Activated CD4-positive, alpha-beta T cell treated with anti-CD3 and anti-CD28 coated beads, Interleukin-2, amount 50 U/mL, for 1 hour (primary cell): Measurements from ENCODE around the gene USH2A.

Experiments used
- DNase-seq: peaks from one replicate; pipeline ENCODE4 v3.0.0-alpha.2; 2020

USH2A gene

DNA sequence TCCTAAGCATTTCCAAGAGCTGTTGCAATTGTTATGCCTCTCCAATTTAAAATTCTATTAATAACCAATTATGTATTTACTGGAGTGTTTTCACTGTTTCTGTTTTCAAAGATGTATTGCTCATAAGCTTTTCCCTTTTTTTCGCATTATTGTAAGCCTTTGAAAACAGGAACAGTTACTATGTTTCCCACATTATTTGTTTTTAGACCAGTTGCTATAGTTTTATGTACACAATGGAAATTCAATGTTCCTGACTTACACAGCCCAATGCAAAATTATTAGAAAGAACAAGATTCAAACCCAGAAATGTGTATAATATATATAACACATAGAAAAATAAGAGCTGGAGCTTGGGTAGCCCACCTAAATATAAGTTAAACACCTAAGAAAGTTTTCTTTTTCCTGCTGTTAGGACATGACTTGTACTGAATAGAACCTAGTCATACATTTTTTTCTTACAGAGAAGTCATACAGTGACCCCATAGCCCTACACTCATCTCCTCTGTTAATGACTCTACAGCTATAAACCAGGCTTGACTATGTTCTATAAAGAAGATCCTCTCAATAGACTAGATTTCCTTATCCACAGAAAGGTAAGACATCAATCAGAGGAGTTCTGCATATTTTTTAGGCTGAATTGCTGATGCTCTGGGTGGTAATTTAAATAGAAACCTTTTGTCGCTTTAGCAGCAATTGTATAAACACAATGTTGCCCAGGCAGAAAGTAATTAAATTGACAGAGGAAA lies 299.6 kb downstream of the USH2A start:
- no peak for DNase-seq

DNA sequence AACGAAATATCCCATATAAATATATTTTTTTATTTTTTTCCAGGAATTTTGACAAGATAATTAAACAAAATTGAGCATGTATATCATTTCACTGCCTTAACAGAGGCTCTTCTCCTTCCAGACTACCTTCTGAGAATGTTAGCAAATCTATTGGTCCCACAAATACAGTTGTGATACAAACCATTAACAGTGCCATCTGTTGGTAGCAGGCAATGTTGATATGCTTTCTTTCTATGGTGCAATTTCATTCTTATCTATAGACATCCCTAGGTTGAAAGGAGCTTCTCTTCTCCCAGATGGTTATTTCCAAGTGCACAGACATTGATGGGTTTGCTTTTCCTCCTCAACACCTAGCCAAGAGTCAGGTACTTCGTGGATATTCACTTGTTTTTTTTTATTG lies 303.6 kb downstream of the USH2A start:
- no peak for DNase-seq

DNA sequence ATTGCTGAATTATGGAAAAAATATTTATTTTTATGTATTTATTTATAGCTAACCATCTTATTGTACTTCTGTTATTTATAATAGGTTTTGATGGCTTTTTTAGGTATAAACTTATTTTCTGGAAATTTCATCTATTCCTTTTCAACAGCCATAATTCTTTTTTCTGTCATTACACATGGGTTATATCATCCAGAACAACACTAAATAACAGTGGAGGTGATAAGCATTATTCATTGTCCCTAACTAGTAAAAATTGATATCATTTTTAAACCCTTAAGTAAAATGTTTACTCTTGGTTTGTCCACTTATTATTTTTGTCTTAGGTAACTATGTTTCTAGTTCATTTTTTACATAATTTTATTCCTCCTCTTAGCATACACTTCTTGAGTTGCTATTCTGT lies 309.1 kb downstream of the USH2A start:
- no peak for DNase-seq

DNA sequence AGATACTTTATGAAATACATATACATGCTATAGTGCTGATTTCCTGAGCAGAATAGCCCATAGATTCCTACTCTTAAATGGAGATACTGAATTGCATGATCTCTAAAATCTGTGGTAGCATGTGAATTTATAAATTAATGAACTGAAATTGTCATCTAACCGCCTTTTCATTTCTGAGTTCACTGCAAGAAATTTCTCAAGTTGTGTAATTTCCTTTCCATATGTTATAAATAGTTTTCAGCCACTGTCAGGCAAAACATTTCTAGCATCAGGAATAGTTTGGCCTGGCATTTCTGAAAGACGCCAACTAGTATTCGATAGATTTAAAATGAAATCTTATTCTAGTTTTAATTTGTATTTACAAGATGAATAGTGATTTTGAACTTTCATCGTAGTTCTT lies 310.1 kb downstream of the USH2A start:
- DNase-seq: no peak

DNA sequence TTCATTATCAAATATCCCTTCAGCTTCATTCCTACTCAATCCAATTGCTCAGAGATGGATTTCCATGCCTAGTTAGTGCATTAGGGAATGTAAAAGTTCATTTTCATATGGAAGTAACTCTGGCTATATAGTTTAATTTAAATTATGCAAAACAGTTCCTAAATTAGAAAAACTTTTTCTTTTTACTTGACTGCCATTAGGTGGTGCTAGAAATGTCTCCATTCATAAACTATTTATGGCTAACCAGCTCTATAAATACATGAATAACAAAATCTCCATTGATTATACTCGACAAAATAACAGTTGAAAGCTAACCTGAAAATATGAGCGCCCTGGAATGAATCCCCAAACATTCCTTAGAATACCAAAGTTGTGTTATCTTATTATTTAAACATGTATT lies 311.4 kb downstream of the USH2A start:
- DNase-seq: no peak

DNA sequence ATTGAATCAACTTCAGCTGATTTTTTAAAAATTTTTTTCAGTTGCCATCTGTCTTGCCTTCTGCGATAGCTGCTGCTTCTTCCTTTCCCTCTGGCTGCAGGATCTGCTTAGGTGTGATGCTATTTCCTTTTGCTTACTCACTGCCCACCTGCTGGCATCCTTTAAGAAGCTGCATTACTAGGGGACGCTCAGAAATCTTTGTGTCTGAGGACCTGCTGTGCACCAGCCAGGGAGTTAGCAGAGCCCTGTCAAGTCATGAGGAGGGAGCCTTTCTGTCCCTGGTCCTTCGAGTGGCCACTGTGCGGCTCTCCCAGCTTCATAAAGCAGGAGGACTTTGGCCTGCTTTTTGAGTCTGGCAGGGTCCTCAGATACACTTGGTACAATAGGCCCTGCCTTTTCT lies 327.8 kb downstream of the USH2A start:
- DNase-seq: no peak

DNA sequence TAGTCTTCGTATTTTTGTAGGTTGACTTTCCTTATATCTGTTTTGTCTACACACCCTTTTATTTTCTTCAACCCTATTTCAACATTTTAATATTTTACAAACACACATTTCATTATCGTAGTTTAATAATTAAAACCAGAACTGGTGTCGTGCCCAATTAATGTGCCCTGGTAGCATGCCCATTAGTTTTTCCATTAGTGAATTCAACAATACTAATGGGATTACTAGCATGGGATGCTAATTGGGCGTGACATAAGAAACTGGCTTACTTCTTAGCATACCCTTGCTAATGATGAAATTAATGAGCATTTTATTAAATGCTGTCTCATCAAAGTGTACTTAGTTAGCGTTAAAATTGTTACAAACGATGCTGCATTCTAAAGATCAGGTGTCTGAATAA lies 332.7 kb downstream of the USH2A start:
- DNase-seq: no peak

DNA sequence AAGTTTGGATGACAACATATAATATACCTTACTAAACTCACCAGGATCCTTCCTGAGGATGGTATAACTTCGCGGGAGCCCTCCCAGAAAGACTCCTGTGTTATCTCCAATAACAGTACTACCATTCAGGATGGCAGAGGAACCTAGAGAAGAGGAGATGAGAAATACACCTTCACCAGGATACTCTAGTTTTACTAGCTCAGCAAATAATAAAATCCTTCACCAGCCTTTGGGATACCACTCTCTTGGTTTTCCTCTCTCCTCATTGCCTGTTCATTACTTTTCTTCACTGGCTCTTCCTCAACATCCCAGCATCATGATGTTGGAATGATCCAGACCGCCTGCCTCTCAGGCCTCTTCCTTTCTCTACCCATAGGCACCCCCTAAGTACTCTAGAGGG lies 336.6 kb downstream of the USH2A start:
- no peak for DNase-seq

DNA sequence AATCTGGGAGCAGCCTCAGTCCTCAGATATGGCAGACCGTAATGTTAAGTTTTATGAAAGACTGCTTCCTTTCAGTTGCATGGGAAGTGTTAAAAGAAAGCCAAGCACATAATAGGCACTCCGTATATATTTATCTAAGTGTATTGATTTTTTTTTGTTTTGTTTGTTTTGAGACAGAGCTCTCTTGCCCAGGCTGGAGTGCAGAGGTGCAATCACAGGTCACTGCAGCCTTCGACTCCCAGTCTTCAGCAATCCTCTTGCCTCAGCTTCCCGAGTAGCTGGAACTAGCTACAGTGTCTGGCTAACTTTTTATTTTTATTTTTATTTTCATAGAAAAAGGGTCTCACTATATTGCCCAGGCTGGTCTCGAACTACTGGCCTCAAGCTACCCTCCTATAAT lies 341.8 kb downstream of the USH2A start:
- no peak for DNase-seq

DNA sequence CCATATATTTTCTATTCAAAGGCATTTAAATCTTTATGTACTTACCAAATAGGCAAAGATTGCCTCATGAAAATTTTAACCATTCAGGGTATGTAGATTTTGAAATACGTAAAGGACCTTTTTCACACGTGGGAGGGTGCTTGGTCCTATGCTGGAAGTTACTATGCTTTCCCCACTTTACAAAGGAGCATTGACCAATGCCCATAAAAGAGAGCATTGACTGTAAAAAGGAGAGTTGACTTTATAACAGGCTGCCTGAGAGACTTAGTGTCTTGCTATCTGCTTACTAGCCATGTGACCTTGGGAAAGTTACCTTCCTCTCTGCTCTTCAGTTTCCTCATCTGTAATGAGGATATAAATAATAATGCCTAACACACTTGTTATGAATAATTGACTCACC lies 346.5 kb downstream of the USH2A start:
- no peak for DNase-seq

DNA sequence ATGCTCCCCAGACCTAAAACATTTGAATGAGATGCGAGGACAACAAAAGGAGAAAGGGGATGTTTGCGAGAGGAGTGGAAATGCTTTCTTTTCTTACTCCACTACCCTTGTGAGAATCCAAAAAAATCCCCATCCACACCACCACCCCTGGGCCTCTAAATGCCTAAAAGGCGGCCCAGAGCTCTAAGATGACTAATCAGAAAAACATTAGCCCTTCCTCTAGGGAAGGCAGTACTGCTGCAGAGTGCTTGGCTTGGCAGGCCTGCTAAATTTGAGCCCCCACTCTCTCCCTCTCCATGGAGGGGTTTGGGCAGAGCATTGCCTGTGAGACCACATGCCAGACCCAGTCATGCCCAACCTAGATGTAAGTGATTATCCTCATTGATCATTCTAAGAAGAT lies 347.9 kb downstream of the USH2A start:
- no peak for DNase-seq

DNA sequence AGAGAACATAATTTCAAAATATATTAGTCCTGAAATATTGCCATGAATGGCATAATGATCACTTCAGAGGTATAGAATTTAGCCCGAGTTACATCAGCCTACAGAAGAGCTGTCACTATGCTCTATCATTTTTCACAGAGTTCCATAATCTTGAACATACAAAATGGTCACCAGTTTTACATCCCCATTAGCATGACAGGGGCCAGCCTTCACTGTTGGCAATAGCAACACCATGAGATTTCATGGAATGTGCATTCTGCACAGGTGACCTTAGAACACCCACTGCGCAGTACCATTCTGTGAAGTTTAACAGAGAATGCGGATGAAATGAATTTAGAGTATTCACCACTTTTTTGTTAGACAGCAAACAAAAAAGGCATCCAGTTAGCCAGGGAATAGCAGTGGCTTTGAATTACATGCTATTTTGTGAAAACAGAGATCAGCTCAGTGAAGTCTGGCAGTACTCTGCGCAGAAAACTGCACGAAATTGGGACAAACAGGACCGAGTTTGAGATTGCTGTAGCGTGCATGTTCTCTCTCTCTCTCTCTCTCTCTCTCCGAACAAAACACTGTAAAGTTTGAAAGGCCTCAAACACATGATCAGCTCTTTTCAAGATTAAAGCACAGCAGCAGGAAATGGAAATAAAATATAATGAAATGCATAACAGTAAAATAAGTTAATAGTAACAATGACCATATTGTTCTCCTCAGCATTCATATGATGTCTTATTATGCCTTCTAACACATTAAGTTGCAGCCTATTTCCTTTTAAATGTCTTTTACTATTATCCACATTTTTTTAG lies 349.3 kb downstream of the USH2A start:
- DNase-seq: no peak

DNA sequence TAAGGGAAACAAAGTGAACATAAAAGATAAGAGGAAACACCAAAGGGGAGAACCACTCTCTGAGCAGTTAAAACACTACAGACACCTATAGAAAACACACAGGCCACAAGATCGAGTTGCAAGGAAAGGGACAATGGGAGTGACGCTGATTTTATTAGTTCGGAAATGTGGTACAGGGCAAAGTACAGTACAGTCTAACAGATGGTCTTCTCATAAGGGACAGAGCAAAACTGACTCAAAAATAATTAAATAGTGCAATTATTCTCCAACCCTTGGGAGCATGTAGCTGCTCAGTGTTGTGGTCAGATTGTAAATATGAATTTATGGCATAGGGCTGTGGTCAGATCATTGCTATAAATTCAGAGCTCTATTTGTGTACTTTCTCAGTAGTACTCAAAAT lies 352.0 kb downstream of the USH2A start:
- DNase-seq: no peak

DNA sequence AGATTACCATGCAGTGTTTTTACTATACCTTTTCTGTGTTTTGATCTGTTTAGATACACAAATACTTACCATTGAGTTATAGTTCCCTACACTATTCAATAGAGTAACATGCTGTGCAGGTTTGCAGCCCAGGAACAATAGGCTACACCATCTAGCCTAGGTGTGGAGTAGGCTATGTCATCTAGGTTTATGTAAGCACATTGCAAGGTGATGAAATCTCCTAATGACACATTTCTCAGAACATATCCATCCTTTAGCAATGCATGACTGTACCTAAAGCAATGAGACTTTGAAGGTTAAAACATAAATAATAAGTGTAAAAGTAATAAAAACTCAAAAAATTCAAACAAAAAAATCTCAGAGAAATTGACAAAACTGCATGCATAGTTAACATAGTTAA lies 358.6 kb downstream of the USH2A start:
- no peak for DNase-seq

DNA sequence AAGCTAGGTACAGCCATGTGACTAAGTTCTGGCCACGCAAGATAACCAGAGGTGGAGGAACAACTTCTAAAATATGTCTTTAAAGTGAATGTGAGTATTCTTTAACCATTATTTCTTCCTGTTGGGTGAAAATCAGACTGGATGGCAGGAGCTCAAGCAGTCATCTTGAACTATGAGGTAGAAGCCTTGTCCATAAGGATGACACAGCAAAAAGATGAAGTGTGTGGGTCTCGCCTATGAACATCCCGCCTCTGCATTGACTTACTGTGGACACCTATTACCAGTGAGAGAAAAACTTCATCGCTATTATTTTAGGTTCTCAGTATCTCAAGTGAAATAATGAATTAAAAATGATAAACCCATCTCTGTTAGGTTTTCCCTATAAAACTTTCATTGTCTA lies 365.3 kb downstream of the USH2A start:
- no peak for DNase-seq

DNA sequence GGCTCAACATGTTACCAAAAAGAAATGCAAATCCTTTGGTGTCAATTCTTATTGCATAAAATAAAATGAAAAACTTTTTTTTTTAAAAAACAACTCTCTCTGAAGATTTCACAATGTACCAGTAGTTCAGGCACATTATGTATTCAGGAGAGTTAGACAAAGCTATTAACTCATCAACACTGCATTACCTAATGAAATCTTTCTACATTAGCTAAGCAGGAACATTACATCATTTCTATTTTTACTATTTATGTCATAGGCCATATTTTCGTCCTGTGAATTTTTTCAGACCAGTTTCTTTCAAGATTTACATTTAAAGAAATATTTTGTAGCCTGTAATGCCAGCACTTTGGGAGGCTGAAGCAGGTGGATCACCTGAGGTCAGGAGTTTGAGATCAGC lies 366.2 kb downstream of the USH2A start:
- no peak for DNase-seq

DNA sequence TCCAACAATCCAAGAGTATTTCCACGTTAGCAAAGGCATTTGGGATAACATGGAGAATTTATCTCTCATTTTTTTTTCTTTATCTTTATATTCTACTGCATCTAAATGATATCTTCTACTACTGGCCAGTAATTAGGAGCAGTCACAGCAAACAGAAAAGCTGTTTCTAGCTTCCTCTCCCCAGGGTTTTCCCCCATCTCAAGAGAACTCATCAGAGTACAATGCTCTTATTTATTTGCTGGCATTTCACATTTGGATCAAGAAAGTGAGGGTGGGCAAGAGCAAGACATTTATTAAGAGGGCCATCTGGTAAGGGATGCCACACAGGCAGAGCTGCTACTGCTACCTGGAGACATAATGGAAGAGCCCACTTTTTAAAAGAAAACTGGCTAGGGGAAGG lies 368.2 kb downstream of the USH2A start:
- no peak for DNase-seq

DNA sequence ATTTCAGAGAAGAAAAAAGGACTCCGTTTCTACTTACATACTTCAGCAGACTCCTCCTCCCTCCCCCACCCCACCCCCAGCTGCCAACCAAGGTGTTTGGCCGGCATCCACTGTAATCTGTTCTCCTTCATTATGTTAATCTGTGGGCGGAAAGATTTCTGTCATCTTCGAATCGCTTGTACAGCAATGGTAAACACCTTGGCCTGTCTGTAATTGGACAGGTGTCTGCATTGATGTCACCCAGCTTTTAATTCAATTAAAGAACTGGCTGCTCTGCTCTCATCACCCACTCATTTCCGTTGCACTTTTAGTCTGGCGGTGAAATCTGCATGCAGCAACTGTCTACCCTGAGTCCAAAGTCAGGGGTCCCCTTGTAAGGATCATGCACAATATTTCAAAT lies 368.6 kb downstream of the USH2A start:
- DNase-seq: no peak

DNA sequence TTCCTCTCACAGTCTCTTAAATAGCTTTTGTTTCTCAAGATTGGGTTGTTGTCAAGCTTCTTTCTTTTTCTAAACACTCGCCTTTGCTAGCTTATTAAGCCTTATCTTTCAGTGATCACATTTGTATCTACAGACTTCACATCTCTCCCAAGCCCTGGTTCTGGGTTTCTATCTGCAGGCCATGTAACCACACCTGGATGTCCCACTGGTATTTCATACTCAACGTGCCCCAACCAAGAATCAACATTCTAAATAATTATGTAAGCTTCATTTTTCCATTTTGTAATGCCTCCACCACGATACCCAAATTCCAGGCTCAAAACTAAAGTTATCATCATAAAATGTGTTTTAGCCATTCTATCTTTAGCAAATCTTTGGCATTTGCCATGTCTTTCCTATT lies 372.2 kb downstream of the USH2A start:
- DNase-seq: no peak

DNA sequence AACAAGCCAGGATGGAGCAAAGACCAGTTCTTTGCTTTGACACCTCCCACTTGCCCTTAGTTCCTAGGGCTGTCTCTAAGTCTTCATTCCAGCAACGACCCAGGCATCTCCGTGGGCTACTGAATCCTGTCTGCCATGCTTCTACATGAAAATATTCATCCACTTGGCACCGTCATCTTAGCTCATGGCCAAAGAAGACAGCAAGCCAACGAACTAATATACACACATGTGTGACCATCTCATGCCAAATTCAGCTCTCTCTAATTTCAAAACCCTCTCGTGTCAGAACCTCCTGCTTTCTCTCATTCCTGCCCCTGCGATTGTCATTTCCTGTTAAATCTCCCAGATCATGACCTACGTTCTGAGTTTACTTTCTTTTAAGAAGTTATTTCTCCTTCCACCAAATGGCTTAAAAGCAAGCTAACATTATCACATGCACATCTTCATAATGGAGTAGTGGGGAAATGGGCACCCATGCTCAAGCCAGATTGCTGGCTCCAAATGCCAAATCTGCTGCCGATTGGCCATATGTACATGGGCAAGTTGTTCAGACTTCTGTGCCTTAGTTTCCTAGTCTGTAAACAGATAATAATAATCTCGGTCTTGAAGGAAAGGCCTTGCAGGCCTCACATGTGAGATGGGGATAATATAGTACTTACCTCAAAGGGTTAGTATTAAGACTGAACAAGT lies 373.4 kb downstream of the USH2A start:
- no peak for DNase-seq

DNA sequence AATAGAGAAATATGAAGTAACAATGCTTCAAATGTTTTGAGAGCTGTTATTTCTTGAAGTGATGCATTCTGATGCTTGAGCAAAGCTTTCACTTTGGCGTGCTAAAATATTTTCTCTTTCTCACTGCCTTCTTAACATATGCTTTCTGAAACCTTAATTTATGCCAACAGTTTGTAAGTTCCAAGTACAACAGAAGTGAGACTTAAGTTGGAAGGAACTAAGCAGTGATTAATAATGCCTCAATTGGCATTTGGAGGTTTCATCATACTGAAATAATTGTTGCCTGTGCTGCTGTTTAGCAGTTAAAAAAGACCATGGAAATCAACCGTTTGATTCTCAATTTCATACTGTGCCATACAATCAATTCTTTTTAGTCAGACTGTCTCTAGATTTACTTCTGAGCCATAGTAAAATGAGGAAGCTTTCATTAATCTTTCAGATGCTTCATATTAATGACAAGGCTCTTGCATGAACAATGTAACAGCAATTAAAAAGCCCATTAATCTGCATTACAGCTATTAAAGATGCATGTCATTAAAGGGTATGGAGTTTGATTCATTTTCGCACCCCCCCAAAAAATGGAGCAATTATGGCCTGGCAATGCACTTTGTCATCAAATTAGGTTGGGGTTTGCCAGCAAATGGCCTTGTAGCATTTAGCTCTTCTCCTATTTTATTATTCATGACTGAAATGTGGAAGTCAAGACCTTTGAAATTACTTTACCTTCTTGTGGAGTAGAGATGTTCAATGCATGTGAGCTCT lies 375.3 kb downstream of the USH2A start:
- no peak for DNase-seq

DNA sequence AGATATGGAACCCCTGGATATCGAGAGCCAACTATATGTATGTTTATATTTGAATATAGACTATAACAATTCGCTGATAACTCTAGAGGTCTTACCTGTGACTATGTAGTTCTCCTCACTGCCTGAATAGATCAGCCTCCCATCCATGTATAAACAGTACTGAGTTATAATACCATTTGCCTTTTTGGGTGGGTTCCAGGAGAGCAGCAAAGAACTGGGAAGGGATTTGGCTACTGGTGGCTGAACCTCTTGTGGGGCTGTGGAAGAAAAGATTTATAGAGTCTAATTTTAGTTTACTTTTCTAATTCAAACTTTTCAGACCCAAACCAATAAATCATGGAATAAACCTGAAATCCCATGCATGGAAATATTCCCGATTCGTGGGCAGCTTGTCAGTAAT lies 376.9 kb downstream of the USH2A start:
- DNase-seq: no peak

DNA sequence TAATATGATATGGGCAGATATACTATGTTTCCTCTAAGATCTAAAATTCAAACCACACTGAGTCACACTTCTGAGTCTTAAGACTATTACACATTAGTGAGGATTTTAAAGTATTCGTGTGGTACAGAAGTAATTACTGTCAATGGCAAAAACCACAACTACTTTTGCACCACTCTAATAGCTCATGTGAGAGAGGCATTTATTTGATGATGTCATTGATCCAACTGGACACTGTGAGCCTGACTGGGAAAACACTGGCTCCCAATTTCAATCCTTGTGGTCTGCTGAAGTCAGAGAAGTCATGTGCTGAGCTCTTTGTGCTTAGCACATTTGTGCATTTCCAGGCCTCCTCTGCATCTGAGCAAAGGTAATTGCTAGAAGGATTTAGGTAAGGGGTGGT lies 377.8 kb downstream of the USH2A start:
- no peak for DNase-seq
